ENCODE measurements around the gene AGAP3.

AGAP3 gene

GRCh38 chr7:151053096-151053495, 33.2 kb upstream of the AGAP3 start:
- DNase-seq (ENCODE audit: low read depth, low spot score) = no peak
- H3K36me3 ChIP-seq (ENCODE audit: insufficient read depth, insufficient read length, low read length) = peaks cover 5% of the 10 kb centered on the region
- H3K27me3 ChIP-seq (ENCODE audit: insufficient read depth, insufficient read length) = peaks cover 34% of the 10 kb centered on the region
- no peaks in the 10 kb centered on the region for H3K9me3 ChIP-seq (ENCODE audit: insufficient read depth, low read length)
- no peak overlapping the region for H3K9ac ChIP-seq (ENCODE audit: insufficient read length, low read depth)
- TF ChIP-seq SUZ12 (IDR thresholded peaks at IDR 0.05; ENCODE audit: extremely low read depth, insufficient read depth, insufficient read length) (no peak), ZNF274 (IDR thresholded peaks at IDR 0.05; ENCODE audit: low read depth, low read length) (no peak), YY1 (IDR thresholded peaks at IDR 0.05; ENCODE audit: insufficient read depth, insufficient read length) (no peak)
- peaks cover 15% of the 10 kb centered on the region for H3K4me1 ChIP-seq (ENCODE audit: insufficient read depth, insufficient read length)
- H3K4me3 ChIP-seq (ENCODE audit: insufficient read length, low read depth) = no peak overlapping the region

GRCh38 chr7:151053751-151054150, 32.5 kb upstream of the AGAP3 start:
- no peak overlapping the region for H3K9ac ChIP-seq (ENCODE audit: insufficient read length, low read depth)
- peaks cover 5% of the 10 kb centered on the region for H3K36me3 ChIP-seq (ENCODE audit: insufficient read depth, insufficient read length, low read length)
- peaks cover 15% of the 10 kb centered on the region for H3K4me1 ChIP-seq (ENCODE audit: insufficient read depth, insufficient read length)
- no peak for DNase-seq (ENCODE audit: low read depth, low spot score)
- no peak overlapping the region for H3K4me3 ChIP-seq (ENCODE audit: insufficient read length, low read depth)
- TF ChIP-seq YY1 (IDR thresholded peaks at IDR 0.05; ENCODE audit: insufficient read depth, insufficient read length) = no peak
- no peaks in the 10 kb centered on the region for H3K9me3 ChIP-seq (ENCODE audit: insufficient read depth, low read length)
- H3K27me3 ChIP-seq (ENCODE audit: insufficient read depth, insufficient read length) = peaks cover 34% of the 10 kb centered on the region

GRCh38 chr7:151056283-151056665, 30.0 kb upstream of the AGAP3 start:
- DNase-seq (ENCODE audit: low read depth, low spot score) = no peak
- Histone ChIP-seq H3K4me1 (ENCODE audit: insufficient read depth, insufficient read length) (peaks cover 12% of the 10 kb centered on the region), H3K36me3 (ENCODE audit: insufficient read depth, insufficient read length, low read length) (peaks cover 5% of the 10 kb centered on the region), H3K9me3 (ENCODE audit: insufficient read depth, low read length) (no peaks in the 10 kb centered on the region), H3K9ac (ENCODE audit: insufficient read length, low read depth) (no peak overlapping the region), H3K27me3 (ENCODE audit: insufficient read depth, insufficient read length) (peaks cover 19% of the 10 kb centered on the region), H3K4me3 (ENCODE audit: insufficient read length, low read depth) (peak overlapping the region; percentile 15)
- TF ChIP-seq ZNF274 (IDR thresholded peaks at IDR 0.05; ENCODE audit: low read depth, low read length) (no peak), YY1 (IDR thresholded peaks at IDR 0.05; ENCODE audit: insufficient read depth, insufficient read length) (no peak), SUZ12 (IDR thresholded peaks at IDR 0.05; ENCODE audit: extremely low read depth, insufficient read depth, insufficient read length) (no peak)

- H3K4me1 ChIP-seq (ENCODE audit: insufficient read depth, insufficient read length) = peaks cover 12% of the 10 kb centered on the region
- peak overlapping the region; percentile 89 for H3K9ac ChIP-seq (ENCODE audit: insufficient read length, low read depth)
- no peak for DNase-seq (ENCODE audit: low read depth, low spot score)
Measured at GRCh38 chr7:151056666-151057505, 29.4 kb upstream of the AGAP3 start.

GRCh38 chr7:151057506-151057988, 28.7 kb upstream of the AGAP3 start, which contains the start of gene CDK5:
TSS of gene CDK5 (minus strand) at chr7:151057897. CDS start at chr7:151057848, 49 bp downstream.
- H3K4me3 ChIP-seq (ENCODE audit: insufficient read length, low read depth) = peak within 1 kb of the TSS; percentile 78
- H3K9me3 ChIP-seq (ENCODE audit: insufficient read depth, low read length) = no peaks in the 10 kb centered on the region
- peaks cover 5% of the 10 kb centered on the region for H3K36me3 ChIP-seq (ENCODE audit: insufficient read depth, insufficient read length, low read length)
- no peak for TF ChIP-seq SUZ12 (IDR thresholded peaks at IDR 0.05; ENCODE audit: extremely low read depth, insufficient read depth, insufficient read length)
- TF ChIP-seq ZNF274 (IDR thresholded peaks at IDR 0.05; ENCODE audit: low read depth, low read length) = no peak
- no peak for TF ChIP-seq YY1 (IDR thresholded peaks at IDR 0.05; ENCODE audit: insufficient read depth, insufficient read length)
- H3K27me3 ChIP-seq (ENCODE audit: insufficient read depth, insufficient read length) = peaks cover 8% of the 10 kb centered on the region
- DNase-seq (ENCODE audit: low read depth, low spot score) = no peak
- peaks cover 12% of the 10 kb centered on the region for H3K4me1 ChIP-seq (ENCODE audit: insufficient read depth, insufficient read length)
- peak within 1 kb of the TSS; percentile 89 for H3K9ac ChIP-seq (ENCODE audit: insufficient read length, low read depth)

More at GRCh38 chr7:151056666-151057505, 29.4 kb upstream of the AGAP3 start:
- Histone ChIP-seq H3K36me3 (ENCODE audit: insufficient read depth, insufficient read length, low read length) (peaks cover 5% of the 10 kb centered on the region), H3K27me3 (ENCODE audit: insufficient read depth, insufficient read length) (peaks cover 15% of the 10 kb centered on the region), H3K9me3 (ENCODE audit: insufficient read depth, low read length) (no peaks in the 10 kb centered on the region), H3K4me3 (ENCODE audit: insufficient read length, low read depth) (peak overlapping the region; percentile 78)
- TF ChIP-seq SUZ12 (IDR thresholded peaks at IDR 0.05; ENCODE audit: extremely low read depth, insufficient read depth, insufficient read length) (no peak), YY1 (IDR thresholded peaks at IDR 0.05; ENCODE audit: insufficient read depth, insufficient read length) (no peak), ZNF274 (IDR thresholded peaks at IDR 0.05; ENCODE audit: low read depth, low read length) (no peak)

- Histone ChIP-seq H3K36me3 (ENCODE audit: insufficient read depth, insufficient read length, low read length) (peaks cover 5% of the 10 kb centered on the region), H3K4me3 (ENCODE audit: insufficient read length, low read depth) (peak overlapping the region; percentile 78), H3K27me3 (ENCODE audit: insufficient read depth, insufficient read length) (peaks cover 8% of the 10 kb centered on the region), H3K9ac (ENCODE audit: insufficient read length, low read depth) (peak overlapping the region; percentile 88), H3K4me1 (ENCODE audit: insufficient read depth, insufficient read length) (peaks cover 12% of the 10 kb centered on the region), H3K9me3 (ENCODE audit: insufficient read depth, low read length) (no peaks in the 10 kb centered on the region)
- TF ChIP-seq ZNF274 (IDR thresholded peaks at IDR 0.05; ENCODE audit: low read depth, low read length) = no peak
- TF ChIP-seq SUZ12 (IDR thresholded peaks at IDR 0.05; ENCODE audit: extremely low read depth, insufficient read depth, insufficient read length) = no peak
- TF ChIP-seq YY1 (IDR thresholded peaks at IDR 0.05; ENCODE audit: insufficient read depth, insufficient read length) = no peak
- peak; percentile 99 for DNase-seq (ENCODE audit: low read depth, low spot score)
Measured at GRCh38 chr7:151057989-151058780, 28.1 kb upstream of the AGAP3 start.
